Transverse colon (tissue), 4 donors: ENCODE results near the gene MEGF8. TPM values are rescaled to one million over a fixed set of nuclear protein-coding genes. Genes with fewer than 3 reads are reported as not detected.
"Not testable (repeated sequence)": the region's sequence is repeated elsewhere in the genome, so short reads cannot be mapped to it uniquely, and the experiment has no call there.

Source experiments
- DNase-seq: peaks from one replicate; pipeline ENCODE4 v3.0.0-alpha.2; 2019
- H3K27ac ChIP-seq, 4 donors: fragments of 200-600 bp; sonication (generic); 2 replicates each; pipeline ENCODE4 v1.5.1; 2016 to 2018; ENCODE audit warnings: inconsistent platforms in 4 of 4
- H3K27me3 ChIP-seq: fragments of 200-600 bp; sonication (generic); 2 replicates; pipeline ENCODE4 v1.5.1; 2017; ENCODE audit warnings: inconsistent platforms
- H3K36me3 ChIP-seq, 4 donors: fragments of 200-600 bp; sonication (generic); 2 replicates each; pipeline ENCODE4 v1.5.1; 2017 to 2019; ENCODE audit warnings: inconsistent platforms in 4 of 4
- H3K4me1 ChIP-seq, 4 donors: fragments of 200-600 bp; sonication (generic); 2 replicates each; pipeline ENCODE4 v1.5.1; 2017 to 2020; ENCODE audit warnings: inconsistent platforms in 4 of 4
- H3K4me3 ChIP-seq, 4 donors: fragments of 200-600 bp; sonication (generic); 1 replicate in 1 of 4; 2 replicates in 3 of 4; pipeline versions ENCODE4 v1.5.1 to v1.6.1; 2017 to 2019; ENCODE audit warnings: inconsistent platforms in 4 of 4
- H3K9me3 ChIP-seq, 2 donors: fragments of 200-600 bp; sonication (generic); 2 replicates each; pipeline ENCODE4 v1.5.1; 2017 to 2019; ENCODE audit warnings: inconsistent platforms in 2 of 2
- CTCF ChIP-seq, 5 experiments: fragments of 200-600 bp in 3 of 5; fragments of 450-650 bp in 2 of 5; sonication (generic) in 3 of 5; IDR thresholded peaks; 1 replicate in 2 of 5; 2 replicates in 3 of 5; pipeline ENCODE4 v1.5.1; 2016 to 2017; ENCODE audit warnings: antibody characterized with exemption in 5 of 5, inconsistent platforms in 3 of 5, mild to moderate bottlenecking in 2 of 5, moderate library complexity in 1 of 5
- EP300 ChIP-seq: sonication (generic); formaldehyde crosslinking; IDR thresholded peaks from one replicate; pipeline ENCODE4 v1.6.1; 2017; ENCODE audit warnings: antibody characterized with exemption, low read depth
- POLR2A ChIP-seq: fragments of 450-650 bp; IDR thresholded peaks from one replicate; pipeline ENCODE4 v1.6.1; 2016; ENCODE audit warnings: antibody characterized with exemption, mild to moderate bottlenecking, moderate library complexity
- POLR2AphosphoS5 ChIP-seq, 3 donors: sonication (generic); formaldehyde crosslinking; IDR thresholded peaks; one replicate each; pipeline ENCODE4 v1.6.1; 2016; ENCODE audit warnings: antibody characterized with exemption in 3 of 3
- WGBS, 2 donors: methylation state at CpG; one replicate each; pipeline ENCODE4 v1.1.5; 2018; ENCODE audit warnings: low coverage in 1 of 2; 5-methylcytosine and 5-hydroxymethylcytosine counted together
- in situ Hi-C, 4 donors: fragments of 200-750 bp; cut with MboI; loops; one replicate each; pipeline versions ENCODE4 v1.15.0 to v1.15.1; 2017; ENCODE audit warnings: low sequenced_read_pairs in 3 of 4, low pct_ligation_motif_present in 1 of 4, low pct_unique_long_range_greater_than_20kb in 1 of 4
- intact Hi-C: fragments of 100-400 bp; cut with DNase I; formaldehyde crosslinking; loops from one replicate; pipeline ENCODE4 v1.15.1; 2023; ENCODE audit warnings: low total_unique reads
- total RNA-seq, 4 donors: library from RNA; depleted of rRNA; stranded (reverse); fragments of >200 nt; gene quantifications; one replicate each; pipeline ENCODE4 v1.1.0, GENCODE V29; 2016

MEGF8 gene
- total RNA-seq, 4 donors from 2014 or later = 15.3 to 40.4 (median 22.8) TPM

- in situ Hi-C loops (loop anchor here in 2 of 4 donors (10.0 kb wide), 2 partner anchors 193 to 213 kb away; partner anchors contain the start of gene POU2F2 (in 1 of the 2)), intact Hi-C loops (loop anchor here (10.0 kb wide), 1 partner anchor 193 kb away; the partner anchor contains the start of gene POU2F2)
- Histone ChIP-seq H3K4me3 (no peak overlapping the region), H3K4me1 (peaks cover 23 to 39% (median 27%) of the 10 kb centered on the region in 4 donors), H3K9me3 (no peaks in the 10 kb centered on the region), H3K27me3 (peaks cover 19% of the 10 kb centered on the region), H3K36me3 (no peaks in the 10 kb centered on the region), H3K27ac (no peak overlapping the region)
- no peak for DNase-seq
- TF ChIP-seq POLR2AphosphoS5 (IDR thresholded peaks at IDR 0.05) = no peak
- no peak for TF ChIP-seq CTCF (IDR thresholded peaks at IDR 0.05)
- no peak for TF ChIP-seq POLR2A
- no peak for TF ChIP-seq EP300
- 67 to 100% methylated on average over 1 of the region's 1 CpG for WGBS, 2 donors
Observed at GRCh38 chr19:42328106-42328505, 2.7 kb downstream of the MEGF8 start.

GRCh38 chr19:42328854-42329253 lies 3.4 kb downstream of the MEGF8 start:
- in situ Hi-C loops (loop anchor here in 2 of 4 donors (10.0 kb wide), 2 partner anchors 194 to 214 kb away; partner anchors contain the start of gene POU2F2 (in 1 of the 2)), intact Hi-C loops (loop anchor here (10.0 kb wide), 1 partner anchor 194 kb away; the partner anchor contains the start of gene POU2F2)
- TF ChIP-seq POLR2AphosphoS5 (IDR thresholded peaks at IDR 0.05) (no peak), CTCF (IDR thresholded peaks at IDR 0.05) (no peak), EP300 (no peak), POLR2A (no peak)

GRCh38 chr19:42330241-42330711 lies 4.8 kb downstream of the MEGF8 start:
- WGBS, 2 donors = 52% methylated on average over 2 of the region's 2 CpGs; no CpG with 5 or more reads in 1 of the 2 donors
- no peak for TF ChIP-seq POLR2AphosphoS5 (IDR thresholded peaks at IDR 0.05)
- no peak for TF ChIP-seq CTCF (IDR thresholded peaks at IDR 0.05)
- intact Hi-C loops = no loop called here
- Histone ChIP-seq H3K27me3 (no peaks in the 10 kb centered on the region), H3K4me1 (peaks cover 10 to 23% (median 15%) of the 10 kb centered on the region in 4 donors), H3K4me3 (no peak overlapping the region), H3K36me3 (no peaks in the 10 kb centered on the region), H3K9me3 (no peaks in the 10 kb centered on the region), H3K27ac (no peak overlapping the region)
- no peak for DNase-seq
- in situ Hi-C loops = no loop called here

More at GRCh38 chr19:42328854-42329253, 3.4 kb downstream of the MEGF8 start:
- Histone ChIP-seq H3K27me3 (peaks cover 11% of the 10 kb centered on the region), H3K4me1 (peaks cover 22 to 35% (median 26%) of the 10 kb centered on the region in 4 donors), H3K4me3 (no peak overlapping the region), H3K36me3 (no peaks in the 10 kb centered on the region), H3K9me3 (no peaks in the 10 kb centered on the region), H3K27ac (no peak overlapping the region)
- 74 to 93% methylated on average over 2 of the region's 2 CpGs for WGBS, 2 donors
- no peak for DNase-seq

GRCh38 chr19:42331333-42331732 lies 5.9 kb downstream of the MEGF8 start:
- H3K27ac ChIP-seq, H3K4me3 ChIP-seq, in situ Hi-C loops, H3K9me3 ChIP-seq, H3K36me3 ChIP-seq, H3K27me3 ChIP-seq, intact Hi-C loops, DNase-seq: not testable (repeated sequence)
- peaks cover 7 to 19% (median 11%) of the 10 kb centered on the region in 4 donors for H3K4me1 ChIP-seq
- 89 to 100% methylated on average over 1 to 3 of the region's 3 CpGs for WGBS, 2 donors

GRCh38 chr19:42332059-42332458 lies 6.6 kb downstream of the MEGF8 start:
- Histone ChIP-seq H3K27me3 (no peaks in the 10 kb centered on the region), H3K4me3 (no peak overlapping the region), H3K9me3 (no peaks in the 10 kb centered on the region), H3K4me1 (peaks cover under 1 to 11% (median 7%) of the 10 kb centered on the region in 4 donors), H3K27ac (no peak overlapping the region), H3K36me3 (no peaks in the 10 kb centered on the region)
- no peak for DNase-seq
- in situ Hi-C loops = no loop called here
- intact Hi-C loops = no loop called here
- no peak for TF ChIP-seq POLR2AphosphoS5 (IDR thresholded peaks at IDR 0.05)
- no peak for TF ChIP-seq POLR2A
- TF ChIP-seq CTCF (IDR thresholded peaks at IDR 0.05) = no peak
- no peak for TF ChIP-seq EP300
- 89 to 100% methylated on average over 3 to 6 of the region's 6 CpGs for WGBS, 2 donors
